Measurements from ENCODE around the gene DZANK1. TPM values are rescaled to one million over a fixed set of nuclear protein-coding genes. Genes with fewer than 3 reads are reported as not detected.
"Not testable (repeated sequence)": the region's sequence is repeated elsewhere in the genome, so short reads cannot be mapped to it uniquely, and the experiment has no call there.

Gene DZANK1
- 10 to 100 TPM in 1 of 4 donors, 1 to 10 TPM in 3; 5.0 to 10.3 (median 6.7) TPM for polyA plus RNA-seq (ENCODE audit: insufficient read length in 4 of 4)

DNA sequence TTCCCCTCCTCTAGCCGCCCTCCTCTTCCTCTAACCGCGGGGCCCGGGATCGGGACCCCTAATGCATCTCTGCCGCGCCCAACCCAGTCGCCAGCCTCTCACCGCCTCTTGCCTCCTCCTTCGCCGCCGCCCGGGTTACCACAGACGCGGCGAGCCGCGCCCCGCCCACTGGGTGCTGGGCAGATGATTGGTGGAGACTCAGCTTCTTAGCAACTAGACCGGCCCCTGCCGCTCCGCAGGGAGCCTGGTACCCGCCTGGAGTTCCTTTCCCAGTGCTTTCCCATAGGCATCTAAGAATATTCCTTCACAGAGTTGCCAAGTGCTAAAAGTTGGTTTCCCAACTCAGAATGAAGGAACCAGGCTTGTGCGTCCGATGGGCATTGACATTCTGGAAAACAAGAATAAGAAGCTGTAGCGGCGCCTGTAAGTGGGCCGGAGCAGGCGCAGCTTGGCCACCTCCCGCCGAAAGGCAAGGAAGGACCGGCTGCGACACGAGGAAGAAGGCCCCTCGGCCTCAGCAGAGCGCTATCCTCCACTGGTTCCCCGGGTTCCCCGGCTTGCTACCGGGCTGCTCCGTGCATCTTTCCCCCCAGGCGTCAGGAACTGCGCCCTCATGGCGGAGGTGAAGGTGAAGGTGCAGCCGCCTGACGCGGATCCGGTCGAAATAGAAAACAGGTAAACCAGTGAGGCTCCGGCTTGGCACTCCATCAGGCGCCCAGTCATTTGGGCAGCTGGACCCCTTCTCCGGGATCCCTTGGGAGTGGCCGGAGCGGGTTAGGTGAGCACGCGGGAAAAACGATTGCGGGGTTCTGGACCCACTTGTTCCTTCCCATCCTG is at the start of gene DZANK1, which contains the start of gene POLR3F:
Gene DZANK1, minus strand, starts transcription at position 137 of the 837 bp plus-strand sequence. CDS start 1,672 bp downstream, outside the sequence.
Gene POLR3F, plus strand, starts transcription at position 497 of the 837 bp plus-strand sequence. Its CDS starts 117 bp downstream, at position 614.
- peak; percentile 92 to 96 (median 93) for DNase-seq (ENCODE audit: low read depth in 4 of 4, low spot score in 3 of 4)

GRCh38 chr20:18515973-18516372 is 49.1 kb upstream of the DZANK1 start:
- no peak for DNase-seq (ENCODE audit: low read depth in 4 of 4, low spot score in 3 of 4)

DNA sequence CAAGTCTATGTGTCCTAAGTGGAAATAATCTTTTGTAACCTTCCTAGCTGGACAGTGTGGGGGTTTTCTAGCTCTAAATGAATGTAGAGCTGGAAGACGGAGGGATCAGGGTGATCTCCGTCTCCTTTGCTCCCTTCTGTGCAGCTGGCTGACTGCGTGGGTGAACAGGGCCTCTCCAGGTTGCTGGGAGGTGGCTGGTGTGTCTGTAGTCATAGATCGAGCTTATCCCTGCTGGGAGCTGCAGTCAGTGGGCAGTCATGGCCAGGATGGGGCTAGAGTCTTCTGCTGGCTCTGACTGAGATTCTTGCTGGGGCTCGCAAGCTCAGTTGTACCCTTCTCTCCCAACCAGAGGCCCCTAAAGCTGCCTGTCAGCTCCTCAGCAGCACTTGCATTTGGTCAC is 47.3 kb upstream of the DZANK1 start:
- DNase-seq (ENCODE audit: low read depth in 4 of 4, low spot score in 3 of 4) = no peak

GRCh38 chr20:18513208-18513607 is 46.4 kb upstream of the DZANK1 start:
- DNase-seq (ENCODE audit: low read depth in 4 of 4, low spot score in 3 of 4) = no peak

GRCh38 chr20:18511571-18511970 is 44.7 kb upstream of the DZANK1 start:
- DNase-seq (ENCODE audit: low read depth in 4 of 4, low spot score in 3 of 4) = no peak

DNA sequence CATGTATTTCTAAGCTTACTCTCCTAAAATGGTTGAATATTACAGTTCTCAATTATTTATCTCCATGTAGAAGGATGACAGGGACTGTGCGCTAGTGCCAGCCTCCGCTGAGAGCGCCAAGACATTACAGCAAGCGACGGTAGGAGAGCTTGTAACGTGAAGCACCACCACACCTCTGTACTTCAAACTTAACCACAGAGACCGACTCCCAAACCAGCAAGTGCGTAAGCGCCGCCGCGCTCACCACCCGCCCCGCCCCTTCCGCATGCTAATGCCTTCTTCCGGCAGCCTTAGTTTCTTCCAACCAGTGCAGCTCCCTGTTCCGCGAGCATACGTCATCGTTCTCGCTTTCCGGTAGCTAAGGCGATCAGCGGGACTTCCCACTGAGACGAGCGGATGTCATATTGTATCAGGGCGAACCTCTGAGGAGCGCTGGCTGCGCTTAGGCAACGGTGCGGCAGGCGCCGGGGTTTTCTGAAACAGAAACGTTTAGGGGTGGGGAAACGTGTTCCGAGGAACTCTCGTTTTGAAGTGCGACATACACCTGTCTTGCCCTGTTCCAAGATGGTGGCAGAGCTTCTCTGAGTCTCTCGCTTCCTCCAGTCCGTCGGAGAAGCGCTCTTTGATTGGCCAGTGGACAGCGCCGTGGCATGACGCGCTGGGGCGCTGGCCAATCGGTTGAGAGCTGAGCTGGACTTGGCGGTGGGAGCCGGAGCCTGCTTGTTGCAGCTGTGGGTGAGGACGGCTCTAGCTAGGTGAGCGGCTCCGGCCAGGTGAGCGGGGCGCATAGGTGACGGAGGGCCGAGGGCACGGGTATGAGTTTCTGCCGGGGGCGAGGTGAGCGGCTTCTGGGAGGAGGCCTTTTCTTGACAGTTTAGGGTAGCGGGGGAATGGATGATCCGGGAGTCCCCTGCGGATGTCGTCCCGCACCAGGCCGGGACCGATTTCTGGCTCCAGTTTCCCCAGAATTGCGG is 40.7 kb upstream of the DZANK1 start, which contains the start of gene SEC23B:
Gene SEC23B, plus strand, starts transcription at position 723 of the 974 bp plus-strand sequence. CDS start 2,896 bp downstream, outside the sequence.
- DNase-seq (ENCODE audit: low read depth in 4 of 4, low spot score in 3 of 4) = peak; percentile 92 to 96 (median 95)

DNA sequence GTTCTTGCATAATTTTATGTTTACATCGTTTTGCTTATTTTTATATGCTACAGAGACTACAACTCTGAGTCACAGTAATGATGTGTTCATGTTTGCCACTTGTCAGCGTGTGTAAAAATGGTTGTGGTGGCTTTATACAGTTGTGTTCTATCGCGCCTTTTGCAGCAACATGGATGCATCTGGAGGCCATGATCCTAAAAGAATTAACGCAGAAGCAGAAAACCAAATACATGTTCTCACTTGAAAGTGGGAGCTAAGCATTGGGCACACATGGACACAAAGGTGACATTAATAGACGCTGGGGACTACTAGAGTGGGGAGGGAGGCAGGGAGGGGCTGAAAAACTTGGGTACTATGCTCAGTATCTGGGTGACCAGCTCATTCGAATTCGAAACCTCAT is 39.9 kb upstream of the DZANK1 start:
- no peak for DNase-seq (ENCODE audit: low read depth in 4 of 4, low spot score in 3 of 4)

- no peak for DNase-seq (ENCODE audit: low read depth in 4 of 4, low spot score in 3 of 4)
These were observed 37.7 kb upstream of the DZANK1 start for GRCh38 chr20:18504479-18505060.

- DNase-seq (ENCODE audit: low read depth in 4 of 4, low spot score in 3 of 4) = not testable (repeated sequence)
These were observed 34.8 kb upstream of the DZANK1 start for GRCh38 chr20:18501672-18502071.

- no peak for DNase-seq (ENCODE audit: low read depth in 4 of 4, low spot score in 3 of 4)
These were observed 30.8 kb upstream of the DZANK1 start for GRCh38 chr20:18497603-18498002.

GRCh38 chr20:18496740-18497592 is 30.1 kb upstream of the DZANK1 start, which contains the start of gene RBBP9:
RBBP9 (minus strand) TSS chr20:18497225; CDS start chr20:18497167, 58 bp downstream.
- DNase-seq (ENCODE audit: low read depth in 4 of 4, low spot score in 3 of 4) = peak; percentile 67 to 74 (median 73)

DNA sequence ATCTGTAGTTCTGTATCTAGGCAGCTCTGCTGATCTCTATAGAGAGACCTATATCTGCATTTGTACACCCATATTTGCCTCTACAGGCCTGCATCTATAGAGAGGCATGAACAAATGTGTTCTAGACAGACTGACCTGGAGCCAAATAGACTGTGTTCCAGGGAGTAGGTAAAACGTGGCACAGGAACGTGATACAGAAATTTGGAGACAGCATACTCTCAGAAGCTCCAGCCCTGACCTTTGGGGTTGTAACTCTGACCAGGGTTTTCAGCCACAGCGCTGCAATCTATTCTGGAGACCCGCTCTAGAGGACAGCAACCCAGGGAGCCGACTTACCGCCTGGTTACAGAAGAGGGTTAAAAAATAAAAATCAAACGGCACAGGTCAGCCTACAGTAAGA is 29.2 kb upstream of the DZANK1 start:
- no peak for DNase-seq (ENCODE audit: low read depth in 4 of 4, low spot score in 3 of 4)

DNA sequence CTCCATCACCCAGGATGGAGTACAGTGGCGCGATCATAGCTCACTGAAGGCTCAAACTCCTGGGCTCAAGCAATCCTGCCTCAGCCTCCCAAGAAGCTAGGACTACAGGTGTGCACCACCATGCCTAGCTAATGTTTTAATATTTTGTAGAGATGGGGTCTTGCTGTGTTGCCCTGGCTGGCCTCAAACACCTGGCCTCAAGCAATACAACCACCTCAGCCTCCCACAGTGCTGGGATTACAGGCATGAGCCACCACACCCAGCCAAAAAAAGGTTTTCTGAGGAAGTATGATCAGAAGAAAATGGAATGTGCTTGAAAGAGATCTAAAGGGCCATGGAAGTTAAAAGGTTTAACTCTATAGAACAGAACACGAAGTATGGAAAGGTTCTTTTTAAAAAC is 21.5 kb upstream of the DZANK1 start:
- no peak for DNase-seq (ENCODE audit: low read depth in 4 of 4, low spot score in 3 of 4)

- no peak for DNase-seq (ENCODE audit: low read depth in 4 of 4, low spot score in 3 of 4)
These were observed 14.8 kb upstream of the DZANK1 start for GRCh38 chr20:18481596-18481995.

GRCh38 chr20:18477821-18478220 is 11.0 kb upstream of the DZANK1 start:
- no peak for DNase-seq (ENCODE audit: low read depth in 4 of 4, low spot score in 3 of 4)

DNA sequence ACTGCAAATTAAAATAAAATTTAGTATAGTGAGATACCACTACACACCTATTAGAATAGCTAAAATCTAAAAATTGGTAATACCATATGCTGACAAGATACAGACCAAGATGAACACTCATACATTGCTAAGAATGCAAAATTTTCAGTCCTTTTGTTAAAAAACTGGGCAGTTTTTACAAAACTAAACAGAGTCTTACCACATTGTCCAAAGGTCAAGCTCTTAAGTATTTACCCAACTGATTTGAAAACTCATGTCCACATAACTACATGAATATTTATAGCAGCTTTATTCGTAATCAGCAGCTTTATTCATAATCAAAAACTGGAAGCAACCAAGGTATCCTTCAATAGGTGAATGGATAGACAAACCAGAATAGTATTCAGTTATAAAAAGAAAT is 10.4 kb upstream of the DZANK1 start:
- no peak for DNase-seq (ENCODE audit: low read depth in 4 of 4, low spot score in 3 of 4)

DNA sequence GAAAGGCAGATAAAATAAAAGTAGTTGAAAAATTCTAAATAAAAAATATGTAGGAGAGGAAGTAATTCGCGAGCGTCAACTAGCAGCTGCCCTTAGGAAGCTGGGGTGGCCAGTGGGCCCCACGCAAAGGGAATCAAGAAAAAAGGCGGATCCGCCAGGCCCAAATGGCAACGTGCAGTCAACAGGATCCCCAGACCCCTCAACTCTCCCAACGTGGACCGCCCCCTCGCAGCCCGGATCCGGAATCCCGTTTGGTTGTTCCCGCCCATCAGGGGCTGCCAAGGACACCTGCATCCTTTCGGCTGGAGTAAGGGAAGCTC is 296 bp downstream of the DZANK1 start:
- peak in 1 of 4 donors; percentile 60 for DNase-seq (ENCODE audit: low read depth in 4 of 4, low spot score in 3 of 4)

DNA sequence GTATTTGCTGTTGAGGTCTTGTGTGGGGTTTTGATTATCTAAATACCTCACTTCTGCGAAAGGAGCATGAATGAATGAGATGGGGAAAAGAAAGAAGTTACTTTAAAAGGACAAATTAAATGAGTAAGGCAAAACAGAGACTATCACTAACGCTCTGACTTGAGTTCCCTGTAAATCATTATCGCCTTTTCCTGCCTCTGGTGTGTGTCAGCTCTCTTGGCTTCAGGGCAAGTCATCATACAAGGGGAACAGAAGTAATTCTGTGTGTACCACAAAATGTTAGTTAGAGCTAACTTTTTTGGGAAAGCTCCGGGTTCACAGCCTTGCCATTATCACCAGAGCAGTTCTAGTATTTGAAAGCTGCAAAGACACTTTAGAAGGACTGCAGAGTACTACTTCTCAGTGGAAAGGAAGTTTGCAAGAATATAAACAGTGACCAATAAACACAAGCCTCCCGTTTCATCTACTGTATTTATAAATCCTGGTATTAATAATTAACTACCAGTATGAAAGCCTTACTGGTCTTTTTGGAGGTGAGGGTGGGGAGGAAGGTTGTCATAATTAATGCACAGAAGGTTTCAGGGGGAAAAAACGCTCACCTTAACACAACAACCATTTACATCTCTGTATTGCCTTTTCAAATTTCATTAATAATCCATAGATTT is 1.2 kb downstream of the DZANK1 start:
- DNase-seq (ENCODE audit: low read depth in 4 of 4, low spot score in 3 of 4) = no peak

- DNase-seq (ENCODE audit: low read depth in 4 of 4, low spot score in 3 of 4) = no peak
These were observed 10.2 kb downstream of the DZANK1 start for GRCh38 chr20:18456600-18456999.

All from left renal pelvis (tissue), 4 donors.